ENCODE data around the gene CEP131.

DNA sequence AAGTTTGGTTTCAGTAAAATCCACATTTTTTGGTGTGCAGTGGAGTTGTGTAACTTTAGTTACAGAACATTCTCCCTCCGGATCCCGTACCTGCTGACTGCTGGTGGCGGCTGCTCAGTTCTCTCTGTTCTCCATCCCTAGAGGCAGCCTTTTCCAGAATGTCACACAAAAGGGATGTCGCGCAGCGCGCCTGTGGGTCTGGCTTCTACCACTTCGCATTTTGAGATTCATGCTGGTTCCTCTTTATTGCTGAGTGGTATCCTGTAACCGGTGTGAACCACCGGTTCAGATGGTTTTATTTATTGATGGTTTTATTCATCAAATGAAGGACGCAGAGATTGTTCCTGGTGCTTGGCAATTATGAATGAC is 981 bp upstream of the CEP131 start:
- TF ChIP-seq CBX8 (IDR thresholded peaks at IDR 0.05; ENCODE audit: borderline replicate concordance, low read depth, low read length) (no peak), RAD21 (IDR thresholded peaks at IDR 0.05 in 1 of 2, conservative IDR thresholded peaks at IDR 0.05 in 1 of 2; ENCODE audit: low read depth in 2 of 2, low read length in 2 of 2) (no peak), TAF1 (IDR thresholded peaks at IDR 0.05; ENCODE audit: low read depth, low read length) (no peak), EZH2 (IDR thresholded peaks at IDR 0.05; ENCODE audit: low read depth, low read length, severe bottlenecking) (no peak), EP300 (IDR thresholded peaks at IDR 0.05; ENCODE audit: borderline replicate concordance in 1 of 2, low read depth in 2 of 2, low read length in 2 of 2) (no peak), POLR2A (IDR thresholded peaks at IDR 0.05; ENCODE audit: control extremely low read depth in 1 of 2, low read depth in 2 of 2, low read length in 2 of 2) (no peak), CEBPB (IDR thresholded peaks at IDR 0.05; ENCODE audit: low read depth, low read length) (no peak), GABPA (IDR thresholded peaks at IDR 0.05; ENCODE audit: borderline replicate concordance, insufficient read depth, low read length) (no peak), JUN (IDR thresholded peaks at IDR 0.05; ENCODE audit: low read depth, low read length) (no peak)
- TF ChIP-seq, protein P1, sequence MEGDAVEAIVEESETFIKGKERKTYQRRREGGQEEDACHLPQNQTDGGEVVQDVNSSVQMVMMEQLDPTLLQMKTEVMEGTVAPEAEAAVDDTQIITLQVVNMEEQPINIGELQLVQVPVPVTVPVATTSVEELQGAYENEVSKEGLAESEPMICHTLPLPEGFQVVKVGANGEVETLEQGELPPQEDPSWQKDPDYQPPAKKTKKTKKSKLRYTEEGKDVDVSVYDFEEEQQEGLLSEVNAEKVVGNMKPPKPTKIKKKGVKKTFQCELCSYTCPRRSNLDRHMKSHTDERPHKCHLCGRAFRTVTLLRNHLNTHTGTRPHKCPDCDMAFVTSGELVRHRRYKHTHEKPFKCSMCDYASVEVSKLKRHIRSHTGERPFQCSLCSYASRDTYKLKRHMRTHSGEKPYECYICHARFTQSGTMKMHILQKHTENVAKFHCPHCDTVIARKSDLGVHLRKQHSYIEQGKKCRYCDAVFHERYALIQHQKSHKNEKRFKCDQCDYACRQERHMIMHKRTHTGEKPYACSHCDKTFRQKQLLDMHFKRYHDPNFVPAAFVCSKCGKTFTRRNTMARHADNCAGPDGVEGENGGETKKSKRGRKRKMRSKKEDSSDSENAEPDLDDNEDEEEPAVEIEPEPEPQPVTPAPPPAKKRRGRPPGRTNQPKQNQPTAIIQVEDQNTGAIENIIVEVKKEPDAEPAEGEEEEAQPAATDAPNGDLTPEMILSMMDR (IDR thresholded peaks at IDR 0.05; ENCODE audit: control extremely low read depth in 1 of 3, insufficient read depth in 1 of 3, low read depth in 1 of 3, low read length in 3 of 3) = no peak

All from H1 (cell line).